ENCODE measurements around the gene LY6G6C. TPM values are rescaled to one million over a fixed set of nuclear protein-coding genes. Genes with fewer than 3 reads are reported as not detected.

LY6G6C gene
- total RNA-seq, 2 experiments from 2014 or later = not detected

DNA sequence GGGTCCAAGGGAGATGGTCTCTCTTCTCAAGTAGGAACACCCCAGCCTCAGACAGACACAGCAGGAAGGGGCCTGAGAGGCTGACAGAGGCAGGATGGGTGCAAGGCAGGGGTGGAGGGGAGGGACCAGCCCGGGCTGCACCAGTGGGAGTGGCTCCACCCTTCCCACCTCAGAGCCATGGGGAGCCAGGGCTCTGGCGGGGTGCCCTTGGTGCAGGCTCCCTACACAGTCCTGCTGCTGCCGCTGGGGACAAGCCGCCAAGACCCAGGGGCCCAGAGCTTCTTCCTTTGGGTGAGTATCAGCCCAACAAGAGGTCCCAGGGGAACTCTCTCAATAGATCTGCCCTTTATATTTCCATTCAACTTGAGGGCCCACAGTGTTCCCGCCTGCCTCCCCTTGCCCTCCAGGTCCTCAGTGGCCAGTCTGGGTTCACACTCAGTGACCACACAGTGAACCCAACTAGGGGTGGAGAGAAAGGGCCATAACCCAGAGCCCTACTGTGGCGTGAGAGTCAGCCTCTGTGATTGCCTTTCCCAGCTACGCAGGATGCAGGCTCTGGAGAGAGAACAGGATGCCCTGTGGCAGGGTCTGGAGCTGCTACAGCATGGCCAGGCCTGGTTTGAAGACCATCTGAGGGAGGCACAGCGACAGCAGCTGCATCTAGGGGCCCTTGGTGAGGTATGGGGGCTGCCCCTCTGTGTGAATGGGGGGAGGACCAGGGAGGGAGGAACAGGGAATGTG lies 41.5 kb upstream of the LY6G6C start:
- Mint-ChIP-seq H3K36me3 (ENCODE audit: low read depth) (peaks cover 4% of the 10 kb centered on the region), H3K4me3 (no peak overlapping the region), H3K27ac (no peak overlapping the region), H3K4me1 (ENCODE audit: low read depth) (no peaks in the 10 kb centered on the region), H3K27me3 (no peaks in the 10 kb centered on the region), H3K9me3 (no peaks in the 10 kb centered on the region)
- Histone ChIP-seq H3K9me3 (ENCODE audit: control insufficient read depth in 1 of 2, insufficient read depth in 1 of 2, low read length in 2 of 2) (no peaks in the 10 kb centered on the region), H3K4me3 (ENCODE audit: low read length) (no peak overlapping the region), H3K27me3 (ENCODE audit: control insufficient read depth in 1 of 2, insufficient read depth in 2 of 2, low read length in 2 of 2) (no peaks in the 10 kb centered on the region), H3K4me1 (ENCODE audit: insufficient read depth, low read length) (no peaks in the 10 kb centered on the region), H3K36me3 (ENCODE audit: insufficient read depth, low read length) (peaks cover 2% of the 10 kb centered on the region), H3K27ac (ENCODE audit: low read depth in 1 of 2, low read length in 2 of 2) (no peak overlapping the region)
- ATAC-seq (ENCODE audit: poor library complexity) = no peak
- ChIA-PET CTCF (no interaction called here), POLR2A (no interaction called here)
- intact Hi-C loops (cut with DNase I, micrococcal nuclease) = no loop called here
- no peak for TF ChIP-seq CTCF (IDR thresholded peaks at IDR 0.05)
- no peak for DNase-seq

DNA sequence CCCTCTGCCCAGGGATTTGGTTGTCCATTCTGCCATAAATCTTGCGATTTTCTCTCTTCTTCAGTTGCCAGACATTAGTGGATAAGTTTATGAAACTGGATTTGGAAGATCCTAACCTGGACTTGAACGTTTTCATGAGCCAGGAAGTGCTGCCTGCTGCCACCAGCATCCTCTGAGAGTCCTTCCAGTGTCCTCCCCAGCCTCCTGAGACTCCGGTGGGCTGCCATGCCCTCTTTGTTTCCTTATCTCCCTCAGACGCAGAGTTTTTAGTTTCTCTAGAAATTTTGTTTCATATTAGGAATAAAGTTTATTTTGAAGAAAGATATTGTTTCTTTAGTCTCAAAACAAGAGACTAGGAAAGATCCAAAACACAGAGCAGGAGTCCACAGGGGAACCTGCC lies 40.8 kb upstream of the LY6G6C start, which contains the start of gene SAPCD1:
Gene SAPCD1, plus strand, starts transcription at position 301 of the 400 bp plus-strand sequence. CDS start 399 bp downstream, outside the sequence.
- ChIA-PET CTCF (no interaction called here), POLR2A (no interaction called here)
- ATAC-seq (ENCODE audit: poor library complexity) = no peak
- no peak within 1 kb of the TSS for H3K27ac Mint-ChIP-seq
- Histone ChIP-seq H3K27me3 (ENCODE audit: control insufficient read depth in 1 of 2, insufficient read depth in 2 of 2, low read length in 2 of 2) (no peaks in the 10 kb centered on the region), H3K9me3 (ENCODE audit: control insufficient read depth in 1 of 2, insufficient read depth in 1 of 2, low read length in 2 of 2) (no peaks in the 10 kb centered on the region), H3K4me1 (ENCODE audit: insufficient read depth, low read length) (no peaks in the 10 kb centered on the region), H3K4me3 (ENCODE audit: low read length) (no peak within 1 kb of the TSS), H3K27ac (ENCODE audit: low read depth in 1 of 2, low read length in 2 of 2) (no peak within 1 kb of the TSS), H3K36me3 (ENCODE audit: insufficient read depth, low read length) (peaks cover 2% of the 10 kb centered on the region)
- peaks cover 4% of the 10 kb centered on the region for H3K36me3 Mint-ChIP-seq (ENCODE audit: low read depth)
- DNase-seq = no peak
- no peaks in the 10 kb centered on the region for H3K9me3 Mint-ChIP-seq
- no peak within 1 kb of the TSS for H3K4me3 Mint-ChIP-seq
- no peak for TF ChIP-seq CTCF (IDR thresholded peaks at IDR 0.05)
- no peaks in the 10 kb centered on the region for H3K27me3 Mint-ChIP-seq
- intact Hi-C loops (cut with DNase I, micrococcal nuclease) = no loop called here
- H3K4me1 Mint-ChIP-seq (ENCODE audit: low read depth) = no peaks in the 10 kb centered on the region

DNA sequence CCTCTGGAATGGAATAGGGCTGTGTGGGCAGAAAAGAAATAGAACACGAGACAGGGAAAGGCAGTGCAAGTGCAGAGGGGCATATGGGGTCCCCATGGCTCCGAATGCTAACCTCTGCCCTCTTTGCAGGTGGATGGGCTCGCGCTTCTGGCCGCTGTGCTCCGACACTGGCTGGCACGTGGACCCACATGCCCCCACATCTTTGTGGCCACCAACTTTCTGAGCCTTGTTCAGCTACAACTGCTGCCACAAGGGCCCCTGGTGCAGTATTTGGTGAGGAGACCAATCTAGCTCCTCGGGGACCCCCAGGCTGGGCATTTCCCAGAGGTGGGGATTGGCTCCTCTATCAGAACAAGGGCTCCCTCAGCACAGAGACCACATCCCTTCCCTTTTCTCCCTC lies 39.8 kb upstream of the LY6G6C start:
- no peak overlapping the region for H3K4me3 ChIP-seq (ENCODE audit: low read length)
- no peak overlapping the region for H3K4me3 Mint-ChIP-seq
- POLR2A ChIA-PET = no interaction called here
- intact Hi-C loops (cut with DNase I, micrococcal nuclease) = no loop called here
- TF ChIP-seq CTCF (IDR thresholded peaks at IDR 0.05) = no peak
- no peak for ATAC-seq (ENCODE audit: poor library complexity)
- H3K27ac Mint-ChIP-seq = no peak overlapping the region
- no peaks in the 10 kb centered on the region for H3K9me3 Mint-ChIP-seq
- H3K4me1 ChIP-seq (ENCODE audit: insufficient read depth, low read length) = no peaks in the 10 kb centered on the region
- H3K27ac ChIP-seq (ENCODE audit: low read depth in 1 of 2, low read length in 2 of 2) = no peak overlapping the region
- no peaks in the 10 kb centered on the region for H3K27me3 Mint-ChIP-seq
- no peaks in the 10 kb centered on the region for H3K9me3 ChIP-seq (ENCODE audit: control insufficient read depth in 1 of 2, insufficient read depth in 1 of 2, low read length in 2 of 2)
- no peaks in the 10 kb centered on the region for H3K4me1 Mint-ChIP-seq (ENCODE audit: low read depth)
- peaks cover 2% of the 10 kb centered on the region for H3K36me3 ChIP-seq (ENCODE audit: insufficient read depth, low read length)
- no peaks in the 10 kb centered on the region for H3K27me3 ChIP-seq (ENCODE audit: control insufficient read depth in 1 of 2, insufficient read depth in 2 of 2, low read length in 2 of 2)
- CTCF ChIA-PET = no interaction called here
- DNase-seq = no peak
- peaks cover 4% of the 10 kb centered on the region for H3K36me3 Mint-ChIP-seq (ENCODE audit: low read depth)

Measured in CD4-positive, alpha-beta T cell (primary cell).